Measurements from ENCODE around the gene RUFY3.

- no peak for TF ChIP-seq POLR2A (IDR thresholded peaks at IDR 0.05)
- TF ChIP-seq, protein P1, sequence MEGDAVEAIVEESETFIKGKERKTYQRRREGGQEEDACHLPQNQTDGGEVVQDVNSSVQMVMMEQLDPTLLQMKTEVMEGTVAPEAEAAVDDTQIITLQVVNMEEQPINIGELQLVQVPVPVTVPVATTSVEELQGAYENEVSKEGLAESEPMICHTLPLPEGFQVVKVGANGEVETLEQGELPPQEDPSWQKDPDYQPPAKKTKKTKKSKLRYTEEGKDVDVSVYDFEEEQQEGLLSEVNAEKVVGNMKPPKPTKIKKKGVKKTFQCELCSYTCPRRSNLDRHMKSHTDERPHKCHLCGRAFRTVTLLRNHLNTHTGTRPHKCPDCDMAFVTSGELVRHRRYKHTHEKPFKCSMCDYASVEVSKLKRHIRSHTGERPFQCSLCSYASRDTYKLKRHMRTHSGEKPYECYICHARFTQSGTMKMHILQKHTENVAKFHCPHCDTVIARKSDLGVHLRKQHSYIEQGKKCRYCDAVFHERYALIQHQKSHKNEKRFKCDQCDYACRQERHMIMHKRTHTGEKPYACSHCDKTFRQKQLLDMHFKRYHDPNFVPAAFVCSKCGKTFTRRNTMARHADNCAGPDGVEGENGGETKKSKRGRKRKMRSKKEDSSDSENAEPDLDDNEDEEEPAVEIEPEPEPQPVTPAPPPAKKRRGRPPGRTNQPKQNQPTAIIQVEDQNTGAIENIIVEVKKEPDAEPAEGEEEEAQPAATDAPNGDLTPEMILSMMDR (IDR thresholded peaks at IDR 0.05), result no peak
Observed at GRCh38 chr4:70687392-70687791, 34.4 kb upstream of the RUFY3 start.

Measured in testis (tissue), 2 donors.